Fibroblast of skin of left quadriceps (primary cell): ENCODE data around the gene CD1E.
"Not testable (repeated sequence)": the region's sequence is repeated elsewhere in the genome, so short reads cannot be mapped to it uniquely, and the experiment has no call there.

ENCODE experiments used
- DNase-seq, 2 experiments: peaks; one replicate each; pipeline ENCODE4 v3.0.0-alpha.2; 2013; ENCODE audit warnings: low read depth in 2 of 2

CD1E gene

GRCh38 chr1:158353303-158354075 lies at the start of gene CD1E:
Gene CD1E (plus strand): TSS chr1:158353894. CDS start chr1:158353989, 95 bp downstream.
- DNase-seq: no peak

- no peak for DNase-seq
Observed at GRCh38 chr1:158310623-158311022, 43.1 kb upstream of the CD1E start.

- no peak for DNase-seq
Observed at GRCh38 chr1:158311066-158311465, 42.6 kb upstream of the CD1E start.

- no peak for DNase-seq
Observed at GRCh38 chr1:158323866-158324265, 29.8 kb upstream of the CD1E start.

- no peak for DNase-seq
Observed at GRCh38 chr1:158324395-158324794, 29.3 kb upstream of the CD1E start.

- DNase-seq: no peak
Observed at GRCh38 chr1:158327481-158327880, 26.2 kb upstream of the CD1E start.

- no peak for DNase-seq
Observed at GRCh38 chr1:158328426-158328825, 25.3 kb upstream of the CD1E start.

GRCh38 chr1:158329300-158329699 lies 24.4 kb upstream of the CD1E start:
- no peak for DNase-seq

GRCh38 chr1:158329733-158330132 lies 24.0 kb upstream of the CD1E start:
- no peak for DNase-seq

GRCh38 chr1:158330391-158331105 lies 23.1 kb upstream of the CD1E start:
- DNase-seq: no peak

- DNase-seq: no peak
Observed at GRCh38 chr1:158331106-158331425, 22.6 kb upstream of the CD1E start.

GRCh38 chr1:158331481-158332150 lies 22.1 kb upstream of the CD1E start, which contains the start of gene CD1B:
Gene CD1B (minus strand): TSS chr1:158331531. CDS start chr1:158331423, 108 bp downstream.
- DNase-seq: no peak

GRCh38 chr1:158333405-158334155 lies 20.1 kb upstream of the CD1E start:
- DNase-seq: no peak

- no peak for DNase-seq
Observed at GRCh38 chr1:158334526-158335212, 19.0 kb upstream of the CD1E start.

- no peak for DNase-seq
Observed at GRCh38 chr1:158335213-158335532, 18.5 kb upstream of the CD1E start.

- not testable (repeated sequence) for DNase-seq
Observed at GRCh38 chr1:158336413-158336812, 17.3 kb upstream of the CD1E start.

- DNase-seq: not testable (repeated sequence)
Observed at GRCh38 chr1:158348946-158349345, 4.7 kb upstream of the CD1E start.

GRCh38 chr1:158354255-158354654 lies 561 bp downstream of the CD1E start:
- no peak for DNase-seq

GRCh38 chr1:158355773-158356285 lies 2.1 kb downstream of the CD1E start:
- no peak for DNase-seq

GRCh38 chr1:158356616-158357015 lies 2.9 kb downstream of the CD1E start:
- DNase-seq: no peak

- DNase-seq: no peak
Observed at GRCh38 chr1:158357441-158357840, 3.7 kb downstream of the CD1E start.
